GM23338 (cell line): ENCODE measurements around the gene DUS3L.

ENCODE experiments used
- CTCF ChIP-seq, 2 experiments: fragments of 200-600 bp in 1 of 2; sonication (generic) in 1 of 2; conservative IDR thresholded peaks; 2 replicates each; pipeline versions ENCODE4 v1.5.1 to v1.6.1; 2016 to 2017; ENCODE audit warnings: antibody characterized with exemption in 2 of 2, low read depth in 2 of 2, mild to moderate bottlenecking in 2 of 2, moderate library complexity in 1 of 2
- ETS1 ChIP-seq: IDR thresholded peaks from 2 replicates; pipeline ENCODE4 v1.6.1; 2016; ENCODE audit warnings: antibody characterized with exemption
- EZH2 ChIP-seq: fragments of 200-600 bp; sonication (generic); IDR thresholded peaks from one replicate; pipeline ENCODE4 v1.8.0; 2017; ENCODE audit warnings: antibody characterized with exemption, mild to moderate bottlenecking, low read depth; ENCODE audit not compliant: unreplicated experiment
- EZH2phosphoT487 ChIP-seq: fragments of 200-600 bp; sonication (generic); IDR thresholded peaks from one replicate; pipeline ENCODE4 v1.8.1; 2018; ENCODE audit warnings: antibody characterized with exemption; ENCODE audit not compliant: unreplicated experiment
- JUNB ChIP-seq: IDR thresholded peaks from one replicate; pipeline ENCODE4 v1.6.1; 2016; ENCODE audit warnings: antibody characterized with exemption; ENCODE audit not compliant: unreplicated experiment
- NANOG ChIP-seq: IDR thresholded peaks from 2 replicates; pipeline ENCODE4 v1.6.1; 2016; ENCODE audit warnings: antibody characterized with exemption, borderline replicate concordance
- POLR2AphosphoS5 ChIP-seq: IDR thresholded peaks from 2 replicates; pipeline ENCODE4 v1.6.1; 2016; ENCODE audit warnings: antibody characterized with exemption, low read depth
- REST ChIP-seq: IDR thresholded peaks from one replicate; pipeline ENCODE4 v1.6.1; 2018; ENCODE audit warnings: antibody characterized with exemption; ENCODE audit not compliant: unreplicated experiment
- ZNF462 ChIP-seq: fragments of 250-450 bp; sonication (Bioruptor Pico); IDR thresholded peaks from 2 replicates; pipeline ENCODE4 v1.5.0; 2020; ENCODE audit warnings: mild to moderate bottlenecking, moderate library complexity

- TF ChIP-seq EZH2phosphoT487, result no peak
- no peak for TF ChIP-seq CTCF (conservative IDR thresholded peaks at IDR 0.05; ENCODE audit: low read depth in 2 of 2)
- TF ChIP-seq NANOG, result no peak
- TF ChIP-seq POLR2AphosphoS5, result no peak
- no peak for TF ChIP-seq EZH2
- no peak for TF ChIP-seq ZNF462 (CRISPR knock-in tag)
- TF ChIP-seq JUNB, result no peak
- no peak for TF ChIP-seq ETS1
- TF ChIP-seq REST, result no peak
These were observed 6.3 kb downstream of the DUS3L start, which contains the start of gene PRR22 for GRCh38 chr19:5784581-5785147.
